Panc1 (cell line): Measurements from ENCODE around the gene INTS1.

Experiments used
- CTCF ChIP-seq: fragments of 450-650 bp; IDR thresholded peaks from 2 replicates; pipeline ENCODE4 v1.5.1; 2017; ENCODE audit warnings: mild to moderate bottlenecking
- POLR2AphosphoS5 ChIP-seq: IDR thresholded peaks from 2 replicates; pipeline ENCODE4 v1.6.1; 2012; ENCODE audit warnings: mild to moderate bottlenecking, low read depth, low read length, moderate library complexity
- SIN3A ChIP-seq: IDR thresholded peaks from 2 replicates; pipeline ENCODE4 v1.6.1; 2012; ENCODE audit warnings: low read depth, mild to moderate bottlenecking, low read length, moderate library complexity, borderline replicate concordance; ENCODE audit not compliant: insufficient read depth
- TF ChIP-seq, protein P1 (sequence below), 2 experiments: IDR thresholded peaks; 2 replicates each; pipeline ENCODE4 v1.6.1; 2011 to 2012; ENCODE audit warnings: low read depth in 2 of 2, control low read depth in 1 of 2, low read length in 1 of 2, mild to moderate bottlenecking in 1 of 2, moderate library complexity in 1 of 2; ENCODE audit not compliant: insufficient read depth in 1 of 2

DNA sequence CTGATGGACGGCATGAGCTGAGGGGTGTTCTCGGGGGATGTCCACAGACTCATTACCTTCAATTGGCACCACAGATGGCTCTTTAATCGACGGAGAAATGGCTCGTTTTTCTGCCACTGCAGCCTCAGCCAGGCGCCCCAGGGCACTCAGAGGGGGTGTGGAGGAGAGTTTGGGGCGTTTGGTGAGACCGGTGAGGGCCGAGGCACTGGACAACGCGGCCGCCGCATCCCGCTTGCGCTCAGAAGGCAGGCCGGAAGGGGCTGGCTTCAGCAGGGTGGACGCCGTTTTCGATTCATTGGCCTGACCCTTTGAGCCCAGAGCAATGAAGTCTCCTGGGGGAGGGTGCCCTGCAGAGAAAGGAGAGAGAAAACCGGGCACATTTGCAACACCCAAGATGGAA lies 1.3 kb downstream of the INTS1 start:
- TF ChIP-seq CTCF (no peak), POLR2AphosphoS5 (no peak), SIN3A (no peak)
- TF ChIP-seq, protein P1, sequence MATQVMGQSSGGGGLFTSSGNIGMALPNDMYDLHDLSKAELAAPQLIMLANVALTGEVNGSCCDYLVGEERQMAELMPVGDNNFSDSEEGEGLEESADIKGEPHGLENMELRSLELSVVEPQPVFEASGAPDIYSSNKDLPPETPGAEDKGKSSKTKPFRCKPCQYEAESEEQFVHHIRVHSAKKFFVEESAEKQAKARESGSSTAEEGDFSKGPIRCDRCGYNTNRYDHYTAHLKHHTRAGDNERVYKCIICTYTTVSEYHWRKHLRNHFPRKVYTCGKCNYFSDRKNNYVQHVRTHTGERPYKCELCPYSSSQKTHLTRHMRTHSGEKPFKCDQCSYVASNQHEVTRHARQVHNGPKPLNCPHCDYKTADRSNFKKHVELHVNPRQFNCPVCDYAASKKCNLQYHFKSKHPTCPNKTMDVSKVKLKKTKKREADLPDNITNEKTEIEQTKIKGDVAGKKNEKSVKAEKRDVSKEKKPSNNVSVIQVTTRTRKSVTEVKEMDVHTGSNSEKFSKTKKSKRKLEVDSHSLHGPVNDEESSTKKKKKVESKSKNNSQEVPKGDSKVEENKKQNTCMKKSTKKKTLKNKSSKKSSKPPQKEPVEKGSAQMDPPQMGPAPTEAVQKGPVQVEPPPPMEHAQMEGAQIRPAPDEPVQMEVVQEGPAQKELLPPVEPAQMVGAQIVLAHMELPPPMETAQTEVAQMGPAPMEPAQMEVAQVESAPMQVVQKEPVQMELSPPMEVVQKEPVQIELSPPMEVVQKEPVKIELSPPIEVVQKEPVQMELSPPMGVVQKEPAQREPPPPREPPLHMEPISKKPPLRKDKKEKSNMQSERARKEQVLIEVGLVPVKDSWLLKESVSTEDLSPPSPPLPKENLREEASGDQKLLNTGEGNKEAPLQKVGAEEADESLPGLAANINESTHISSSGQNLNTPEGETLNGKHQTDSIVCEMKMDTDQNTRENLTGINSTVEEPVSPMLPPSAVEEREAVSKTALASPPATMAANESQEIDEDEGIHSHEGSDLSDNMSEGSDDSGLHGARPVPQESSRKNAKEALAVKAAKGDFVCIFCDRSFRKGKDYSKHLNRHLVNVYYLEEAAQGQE (IDR thresholded peaks at IDR 0.05; ENCODE audit: insufficient read depth in 1 of 2, low read depth in 2 of 2, low read length in 1 of 2) = no peak
